H1 (cell line): ENCODE measurements around the gene PDZK1IP1. TPM values are rescaled to one million over a fixed set of nuclear protein-coding genes. Genes with fewer than 3 reads are reported as not detected.

ENCODE experiments used
- CTCF ChIA-PET: fragments of 300-600 bp; sonication (Branson Sonifier 250); formaldehyde crosslinking; loops from one replicate; lab custom pipeline; 2021; ENCODE audit not compliant: partially characterized antibody; lab: Charles Lee
- POLR2A ChIA-PET: fragments of 300-600 bp; sonication (Branson Sonifier 250); formaldehyde crosslinking; loops from one replicate; lab custom pipeline; 2021; ENCODE audit warnings: inconsistent platforms; ENCODE audit not compliant: partially characterized antibody; lab: Charles Lee
- DNase-seq, 2 experiments: peaks; one replicate each; pipeline versions ENCODE4 v3.0.0 to v3.0.0-alpha.2; 2010 to 2022; ENCODE audit warnings: low spot score in 2 of 2, low read depth in 1 of 2, mixed read lengths in 1 of 2
- FAIRE-seq: peaks from 2 replicates; lab custom pipeline; 2011; peaks lifted over from hg19 to GRCh38; lab: Jason Lieb, UNC
- H2AFZ ChIP-seq: 2 replicates; pipeline ENCODE4 v1.8.1; 2012; ENCODE audit warnings: low read length, inconsistent platforms
- H2AK5ac ChIP-seq: 2 replicates; pipeline ENCODE4 v1.6.1; 2013; ENCODE audit warnings: low read depth, low read length
- H2BK120ac ChIP-seq: replicated peaks from 2 replicates; pipeline ENCODE3; 2013; ENCODE audit warnings: low read depth, low read length, inconsistent platforms
- H2BK12ac ChIP-seq: 2 replicates; pipeline ENCODE4 v1.6.1; 2013; ENCODE audit warnings: low read depth, low read length
- H2BK15ac ChIP-seq: 2 replicates; pipeline ENCODE4 v1.6.1; 2013; ENCODE audit warnings: low read length
- H2BK20ac ChIP-seq: 2 replicates; pipeline ENCODE4 v1.6.1; 2013; ENCODE audit warnings: low read length
- H2BK5ac ChIP-seq: 2 replicates; pipeline ENCODE4 v1.6.1; 2013; ENCODE audit warnings: low read depth, low read length
- H3K14ac ChIP-seq: 2 replicates; pipeline ENCODE4 v1.6.1; 2013; ENCODE audit warnings: inconsistent platforms; ENCODE audit not compliant: insufficient read length
- H3K18ac ChIP-seq: 2 replicates; pipeline ENCODE4 v1.6.1; 2013; ENCODE audit warnings: low read length; ENCODE audit errors: extremely low read depth
- H3K23ac ChIP-seq: 2 replicates; pipeline ENCODE4 v1.6.1; 2013; ENCODE audit warnings: inconsistent platforms; ENCODE audit not compliant: insufficient read length
- H3K23me2 ChIP-seq: 2 replicates; pipeline ENCODE4 v1.6.1; 2013; ENCODE audit warnings: low read depth, low read length
- H3K27ac ChIP-seq: 2 replicates; pipeline ENCODE4 v1.6.1; 2011; ENCODE audit warnings: low read depth, low read length, inconsistent platforms
- H3K27me3 ChIP-seq, 4 experiments: replicated peaks in 1 of 4; 1 replicate in 1 of 4; 2 replicates in 3 of 4; pipeline versions ENCODE4 v1.6.1 to v1.8.1; 2011 to 2013; ENCODE audit warnings: low read length in 3 of 4, mild to moderate bottlenecking in 3 of 4, inconsistent platforms in 2 of 4, mixed read lengths in 2 of 4, moderate library complexity in 1 of 4; ENCODE audit not compliant: control insufficient read depth in 3 of 4, insufficient read depth in 3 of 4; ENCODE audit errors: extremely low read depth in 1 of 4
- H3K36me3 ChIP-seq, 4 experiments: 2 replicates each; pipeline versions ENCODE4 v1.6.1 to v1.8.1; 2011 to 2013; ENCODE audit warnings: mild to moderate bottlenecking in 4 of 4, low read length in 3 of 4, moderate library complexity in 2 of 4, control low read depth in 1 of 4, inconsistent platforms in 1 of 4; ENCODE audit not compliant: insufficient read depth in 4 of 4, control insufficient read depth in 2 of 4
- H3K4ac ChIP-seq: replicated peaks from 2 replicates; pipeline ENCODE3; 2013; ENCODE audit warnings: low read length, low read depth, mixed read lengths, inconsistent platforms; ENCODE audit not compliant: insufficient read length
- H3K4me1 ChIP-seq, 4 experiments: replicated peaks in 1 of 4; 1 replicate in 1 of 4; 2 replicates in 3 of 4; pipeline versions ENCODE4 v1.6.1 to v1.8.1; 2011 to 2013; ENCODE audit warnings: low read length in 3 of 4, inconsistent platforms in 2 of 4, mixed read lengths in 1 of 4; ENCODE audit not compliant: insufficient read depth in 4 of 4, control insufficient read depth in 3 of 4
- H3K4me2 ChIP-seq, 2 experiments: 2 replicates each; pipeline versions ENCODE4 v1.6.1 to v1.8.1; 2011 to 2013; ENCODE audit warnings: low read depth in 2 of 2, low read length in 2 of 2, control low read depth in 1 of 2, inconsistent platforms in 1 of 2, mild to moderate bottlenecking in 1 of 2; ENCODE audit not compliant: insufficient read depth in 1 of 2
- H3K4me3 ChIP-seq, 4 experiments: fragments of 200-600, 300-600 bp in 1 of 4; sonication (generic), shearing (Covaris generic), sonication (Bioruptor Twin) in 1 of 4; 2 replicates each; pipeline versions ENCODE4 v1.5.1 to v1.8.1; 2011 to 2016; ENCODE audit warnings: low read length in 4 of 4, low read depth in 3 of 4, control low read depth in 2 of 4, inconsistent platforms in 2 of 4, mild to moderate bottlenecking in 2 of 4, mixed read lengths in 1 of 4, moderate library complexity in 1 of 4; ENCODE audit not compliant: insufficient read depth in 2 of 4; ENCODE audit errors: extremely low read depth in 1 of 4
- H3K56ac ChIP-seq: replicated peaks from 2 replicates; pipeline ENCODE3; 2013; ENCODE audit warnings: low read depth, mild to moderate bottlenecking, mixed read lengths, low read length, inconsistent platforms; ENCODE audit not compliant: insufficient read length
- H3K79me1 ChIP-seq: 2 replicates; pipeline ENCODE4 v1.6.1; 2013; ENCODE audit warnings: low read depth, low read length, control low read depth
- H3K79me2 ChIP-seq, 2 experiments: 2 replicates each; pipeline versions ENCODE4 v1.6.1 to v1.8.1; 2012 to 2013; ENCODE audit warnings: low read length in 2 of 2, mild to moderate bottlenecking in 2 of 2, inconsistent platforms in 1 of 2; ENCODE audit not compliant: insufficient read depth in 2 of 2, control insufficient read depth in 1 of 2
- H3K9ac ChIP-seq, 4 experiments: replicated peaks in 1 of 4; 1 replicate in 1 of 4; 2 replicates in 3 of 4; pipeline versions ENCODE4 v1.6.1 to v1.8.1; 2011 to 2013; ENCODE audit warnings: low read depth in 3 of 4, low read length in 3 of 4, control low read depth in 2 of 4, mild to moderate bottlenecking in 2 of 4, moderate library complexity in 2 of 4, inconsistent platforms in 1 of 4; ENCODE audit errors: extremely low read depth in 1 of 4
- H3K9me3 ChIP-seq, 2 experiments: 2 replicates each; pipeline versions ENCODE4 v1.6.1 to v1.8.1; 2012 to 2013; ENCODE audit warnings: mild to moderate bottlenecking in 2 of 2, moderate library complexity in 2 of 2, control low read depth in 1 of 2, inconsistent platforms in 1 of 2, low read depth in 1 of 2, low read length in 1 of 2, mixed read lengths in 1 of 2; ENCODE audit not compliant: insufficient read depth in 2 of 2
- H4K20me1 ChIP-seq, 2 experiments: replicated peaks in 1 of 2; 2 replicates each; pipeline versions ENCODE3 to v1.8.1; 2011 to 2013; ENCODE audit warnings: inconsistent platforms in 2 of 2, low read length in 2 of 2, mild to moderate bottlenecking in 1 of 2; ENCODE audit not compliant: insufficient read depth in 2 of 2, control insufficient read depth in 1 of 2
- H4K5ac ChIP-seq: 2 replicates; pipeline ENCODE4 v1.6.1; 2013; ENCODE audit warnings: low read length, low read depth, mixed read lengths, inconsistent platforms; ENCODE audit not compliant: insufficient read length
- H4K8ac ChIP-seq: 2 replicates; pipeline ENCODE4 v1.8.0; 2013; ENCODE audit warnings: mild to moderate bottlenecking, moderate library complexity, low read length, inconsistent platforms; ENCODE audit not compliant: insufficient read depth; ENCODE audit errors: extremely low read depth
- H4K91ac ChIP-seq: replicated peaks from 2 replicates; pipeline ENCODE3; 2013; ENCODE audit warnings: low read length, mixed read lengths, inconsistent platforms; ENCODE audit not compliant: insufficient read length
- ATF3 ChIP-seq: IDR thresholded peaks from 2 replicates; pipeline ENCODE4 v1.6.1; 2011; ENCODE audit warnings: low read depth, mild to moderate bottlenecking, low read length; ENCODE audit not compliant: insufficient read depth
- GTF2F1 ChIP-seq: IDR thresholded peaks from 2 replicates; pipeline ENCODE4 v1.6.1; 2012; ENCODE audit warnings: low read depth, low read length, improper control_type of control experiment, borderline replicate concordance
- HDAC2 ChIP-seq, 2 experiments: fragments of 300-600 bp in 1 of 2; sonication (generic) in 1 of 2; IDR thresholded peaks; 2 replicates each; pipeline ENCODE4 v1.6.1; 2011 to 2012; ENCODE audit warnings: low read depth in 2 of 2, low read length in 2 of 2, mild to moderate bottlenecking in 2 of 2, moderate library complexity in 2 of 2, borderline replicate concordance in 1 of 2, inconsistent platforms in 1 of 2
- POU5F1 ChIP-seq: IDR thresholded peaks from 2 replicates; pipeline ENCODE4 v1.6.1; 2011; ENCODE audit warnings: low read depth, mild to moderate bottlenecking, low read length, moderate library complexity
- RAD21 ChIP-seq, 2 experiments: IDR thresholded peaks in 1 of 2; conservative IDR thresholded peaks in 1 of 2; 2 replicates each; pipeline ENCODE4 v1.6.1; 2011; ENCODE audit warnings: low read depth in 2 of 2, low read length in 2 of 2, improper control_type of control experiment in 1 of 2, inconsistent platforms in 1 of 2, mild to moderate bottlenecking in 1 of 2, moderate library complexity in 1 of 2
- SAP30 ChIP-seq: fragments of 300-600 bp; sonication (generic); IDR thresholded peaks from 2 replicates; pipeline ENCODE4 v1.7.1; 2012; ENCODE audit warnings: low read length, moderate library complexity, mild to moderate bottlenecking, inconsistent platforms; ENCODE audit not compliant: insufficient read depth, insufficient replicate concordance
- SRF ChIP-seq: IDR thresholded peaks from 2 replicates; pipeline ENCODE4 v1.6.1; 2011; ENCODE audit warnings: mild to moderate bottlenecking, low read depth, low read length, moderate library complexity
- TCF12 ChIP-seq: IDR thresholded peaks from 2 replicates; pipeline ENCODE4 v1.6.1; 2011; ENCODE audit warnings: low read depth, mild to moderate bottlenecking, low read length
- whole genome bisulfite sequencing, 2 experiments: shearing (Covaris generic) in 1 of 2; methylation state at CpG; one replicate each; pipeline versions ENCODE4 v1.1.6 to v1.1.7; 2013 to 2015; ENCODE audit warnings: low lambda C conversion rate in 2 of 2, mixed read lengths in 2 of 2, inconsistent platforms in 1 of 2, low coverage in 1 of 2, missing lambda C conversion rate in 1 of 2; ENCODE audit not compliant: insufficient replicate concordance in 2 of 2, insufficient coverage in 1 of 2, insufficient read length in 1 of 2; ENCODE audit errors: extremely low coverage in 1 of 2, missing lambda C conversion rate in 1 of 2; 5-methylcytosine and 5-hydroxymethylcytosine counted together
- long read RNA-seq, 2 experiments: library from RNA in 1 of 2; library from capped mRNA in 1 of 2; stranded (forward); transcript quantifications; one replicate each; pipeline ENCODE4 v2.0.0, GENCODE V29; 2021; ENCODE audit warnings: inconsistent platforms in 1 of 2
- polyA minus RNA-seq, 3 experiments: library from RNA; depleted of rRNA, polyadenylated mRNA; stranded (reverse); fragments of >200 nt; gene quantifications; 1 replicate in 2 of 3; 2 replicates in 1 of 3; pipeline ENCODE4 v1.2.3, GENCODE V29; 2011
- polyA plus RNA-seq, 7 experiments: library from polyadenylated mRNA; depleted of rRNA in 3 of 7; stranded (reverse) in 5 of 7; unstranded in 2 of 7; fragments of >200 nt in 5 of 7; fragments of 200-250 nt in 2 of 7; gene quantifications; 1 replicate in 5 of 7; 2 replicates in 1 of 7; 4 replicates in 1 of 7; pipeline versions ENCODE4 v1.2.1 to v1.2.3, GENCODE V29; 2011 to 2013; ENCODE audit warnings: missing spikeins in 2 of 7, mixed read lengths in 2 of 7
- total RNA-seq: library from RNA; stranded (reverse); fragmentation: NEBNext Ultra II Directional; extraction: Animal tissue kit (Norgen Biotek cat#: 25700); gene quantifications from 2 replicates; pipeline ENCODE4 v1.2.1, GENCODE V29; 2021

Gene PDZK1IP1, protein sequence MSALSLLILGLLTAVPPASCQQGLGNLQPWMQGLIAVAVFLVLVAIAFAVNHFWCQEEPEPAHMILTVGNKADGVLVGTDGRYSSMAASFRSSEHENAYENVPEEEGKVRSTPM
- total RNA-seq (not detected in 2 replicates), polyA plus RNA-seq (2011; rRNA removed) (0.17 TPM in 1 of 2 replicates, not detected in the other), polyA minus RNA-seq (2011; rRNA and poly(A)+ RNA removed) (not detected in 2 replicates)
- polyA plus RNA-seq (2011; cell fraction: cytosol; rRNA removed): not detected
- 0.20 TPM for polyA plus RNA-seq (2011; cell fraction: nucleus; rRNA removed)
- polyA plus RNA-seq (2012, experiment 1 of 2): not detected in 4 replicates
- polyA plus RNA-seq (2012, experiment 2 of 2): not detected
- not detected for polyA plus RNA-seq (2013, experiment 1 of 2)
- polyA plus RNA-seq (2013, experiment 2 of 2): not detected
- not detected for polyA minus RNA-seq (2011; cell fraction: cytosol; rRNA and poly(A)+ RNA removed)
- polyA minus RNA-seq (2011; cell fraction: nucleus; rRNA and poly(A)+ RNA removed): not detected
- long read RNA-seq, experiment 1: 0 reads
- long read RNA-seq, experiment 2: 0 reads

- DNase-seq (peak in 1 of 2 experiments; percentile 54), FAIRE-seq (no peak)
- Histone ChIP-seq H3K23me2 (no peaks in the 10 kb centered on the region; the same call in 1 of the 2 replicates), H4K20me1 (no peaks in the 10 kb centered on the region), H3K4me1 (peaks cover 5 to 22% (median 12%) of the 10 kb centered on the region in 4 experiments), H2BK20ac (no peak within 1 kb of the TSS), H3K18ac (no peak within 1 kb of the TSS), H2AFZ (peak within 1 kb of the TSS; percentile 36; the same call in 1 of the 2 replicates), H4K91ac (no peak within 1 kb of the TSS), H4K8ac (no peak within 1 kb of the TSS; the same call in 1 of the 2 replicates), H2AK5ac (no peak within 1 kb of the TSS), H3K14ac (no peak within 1 kb of the TSS), H3K23ac (no peak within 1 kb of the TSS), H3K27me3 (peaks cover 0 to 15% (median 10%) of the 10 kb centered on the region in 4 experiments; a peak in 3 of 7 replicates), H3K79me2 (no peaks in the 10 kb centered on the region), H3K4me2 (no peak within 1 kb of the TSS), H3K4me3 (no peak within 1 kb of the TSS), H2BK12ac (peak within 1 kb of the TSS; percentile 50), H3K9ac (no peak within 1 kb of the TSS), H3K4ac (peak within 1 kb of the TSS; percentile 32), H3K79me1 (no peaks in the 10 kb centered on the region), H3K27ac (no peak within 1 kb of the TSS), H4K5ac (no peak within 1 kb of the TSS), H2BK120ac (no peak within 1 kb of the TSS), H3K36me3 (no peaks in the 10 kb centered on the region), H2BK5ac (no peak within 1 kb of the TSS), H2BK15ac (0 out of 2 replicates have a peak within 1 kb of the TSS, but pooled peaks have one; percentile 72), H3K56ac (no peak within 1 kb of the TSS), H3K9me3 (no peaks in the 10 kb centered on the region)
- POLR2A ChIA-PET: interaction anchor here (0.8 to 1.5 kb wide), 2 partner anchors 9 to 11 kb away, joined by 3 to 4 read pairs; no protein-coding TSS in a partner anchor
- 64% methylated on average over 11 of the region's 16 CpGs; no CpG with 5 or more reads in 1 of the 2 experiments for WGBS, 2 experiments
- CTCF ChIA-PET: interaction anchor here (1.1 to 14.2 kb wide), 7 partner anchors 11 to 235 kb away, joined by 3 to 207 read pairs (median 6); no protein-coding TSS in a partner anchor
- TF ChIP-seq SAP30 (no peak), POU5F1 (no peak), SRF (no peak), RAD21 (IDR thresholded peaks at IDR 0.05 in 1 of 2, conservative IDR thresholded peaks at IDR 0.05 in 1 of 2; ENCODE audit: low read depth in 2 of 2, low read length in 2 of 2) (no peak), HDAC2 (IDR thresholded peaks at IDR 0.05; ENCODE audit: borderline replicate concordance in 1 of 2, low read depth in 2 of 2, low read length in 2 of 2) (no peak), TCF12 (no peak), ATF3 (no peak), GTF2F1 (no peak)
Measured at GRCh38 chr1:47189844-47190508, at the start of gene PDZK1IP1. TSS of gene PDZK1IP1 (minus strand) at chr1:47190036. CDS start at chr1:47189932, 104 bp downstream.
